NT2/D1 (cell line): Measurements from ENCODE around the gene LDLRAD3.

Experiments used
- SUZ12 ChIP-seq: IDR thresholded peaks from 2 replicates; pipeline ENCODE4 v1.6.1; 2011; ENCODE audit not compliant: insufficient read length, insufficient read depth; ENCODE audit errors: extremely low read depth
- YY1 ChIP-seq: IDR thresholded peaks from 2 replicates; pipeline ENCODE4 v1.6.1; 2011; ENCODE audit not compliant: insufficient read length, insufficient read depth
- ZNF274 ChIP-seq: IDR thresholded peaks from 2 replicates; pipeline ENCODE4 v1.6.1; 2011; ENCODE audit warnings: mild to moderate bottlenecking, low read depth, low read length

DNA sequence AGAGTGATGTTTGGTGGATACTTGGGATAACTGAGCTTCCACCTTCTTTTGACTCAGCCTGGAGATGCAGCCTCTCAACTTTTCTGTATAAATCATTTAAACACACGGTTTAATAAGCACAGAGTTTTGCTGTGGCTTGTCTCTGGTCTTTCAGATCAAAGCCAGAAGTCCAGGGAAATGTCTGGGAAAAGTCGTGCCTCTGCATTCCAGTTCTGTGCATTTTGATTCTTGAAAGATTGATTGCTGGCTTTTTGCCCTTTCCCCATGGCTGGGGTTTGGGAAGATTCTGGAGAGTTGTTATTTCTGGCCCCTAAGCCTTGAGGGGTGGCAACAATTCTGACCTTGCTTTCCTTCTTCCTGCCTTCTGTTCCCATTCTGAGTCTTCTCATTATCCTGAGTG lies 191.2 kb downstream of the LDLRAD3 start:
- TF ChIP-seq ZNF274, result no peak
- no peak for TF ChIP-seq YY1
- no peak for TF ChIP-seq SUZ12
